GM12874 (cell line): Measurements from ENCODE around the gene EIF2S3.
A peak's percentile ranks its signal among the peaks of the same experiment; 100 is the strongest.

Experiments
- CTCF ChIP-seq: IDR thresholded peaks from 2 replicates; pipeline ENCODE4 v1.5.1; 2011; ENCODE audit warnings: low read depth, mild to moderate bottlenecking, control low read depth, low read length, moderate library complexity; ENCODE audit not compliant: insufficient read depth

Gene EIF2S3

GRCh38 chrX:24019448-24019847, 35.3 kb upstream of the EIF2S3 start:
- no peak for TF ChIP-seq CTCF

- TF ChIP-seq CTCF: no peak
These were observed 34.4 kb upstream of the EIF2S3 start for GRCh38 chrX:24020306-24020876.

GRCh38 chrX:24023544-24023943, 31.2 kb upstream of the EIF2S3 start:
- TF ChIP-seq CTCF: no peak

GRCh38 chrX:24023972-24024669, 30.6 kb upstream of the EIF2S3 start:
- TF ChIP-seq CTCF: no peak

GRCh38 chrX:24024819-24025740, 29.7 kb upstream of the EIF2S3 start:
- peak; percentile 26; the same call in 1 of the 2 replicates for TF ChIP-seq CTCF

- no peak for TF ChIP-seq CTCF
These were observed 28.9 kb upstream of the EIF2S3 start for GRCh38 chrX:24025741-24026403.

GRCh38 chrX:24026432-24026831, 28.3 kb upstream of the EIF2S3 start:
- no peak for TF ChIP-seq CTCF
